ENCODE measurements around the gene MRPL21. TPM values are rescaled to one million over a fixed set of nuclear protein-coding genes. Genes with fewer than 3 reads are reported as not detected.

Gene MRPL21
- total and polyA plus RNA-seq, 2 of the 13 experiments (the other 11 are each of a cell fraction or from before 2014, with no cell fraction given) = 61.5 to 100 TPM

GRCh38 chr11:68916439-68916838 is 12.8 kb upstream of the MRPL21 start:
- H3K4me2 ChIP-seq (ENCODE audit: low read depth, low read length) = no peak overlapping the region
- H3K27ac ChIP-seq (ENCODE audit: extremely low read length, insufficient read depth, low read length) = no peak overlapping the region
- H3K9ac ChIP-seq (ENCODE audit: insufficient read depth, low read depth, low read length) = no peak overlapping the region
- no TSS peak for BruUV-seq (replicated peaks)
- ChIA-PET POLR2A (no interaction called here), CTCF (ENCODE audit: low intra/inter-chr PET ratio, low total read pairs) (no interaction called here)
- no peak overlapping the region for H2AFZ ChIP-seq (ENCODE audit: low read length)
- in situ Hi-C loops (cut with HindIII; ENCODE audit: extremely low pct_ligation_motif_present, low pct_unique_long_range_greater_than_20kb) (no loop called here), intact Hi-C loops (cut with micrococcal nuclease; ENCODE audit: unreplicated experiment) (no loop called here)
- ATAC-seq = no peak
- peaks cover 19 to 70% of the 10 kb centered on the region in 2 experiments for H3K36me3 ChIP-seq (replicated peaks in 1 of 2; ENCODE audit: control insufficient read depth in 1 of 2, insufficient read depth in 2 of 2, low read length in 2 of 2)
- WGBS (ENCODE audit: low lambda C conversion rate) = 91% methylated on average over 13 of the region's 13 CpGs
- no peaks in the 10 kb centered on the region for H4K20me1 ChIP-seq (ENCODE audit: insufficient read depth, low read length)
- FAIRE-seq = no peak
- H3K79me2 ChIP-seq (ENCODE audit: insufficient read depth, low read length) = no peaks in the 10 kb centered on the region
- TF ChIP-seq ZBTB33 (CRISPR knock-in tag; IDR thresholded peaks at IDR 0.05) = no peak
- no peak for TF ChIP-seq ARID5B (CRISPR knock-in tag; IDR thresholded peaks at IDR 0.05)
- H3K27me3 ChIP-seq (ENCODE audit: control insufficient read depth in 1 of 2, insufficient read depth in 2 of 2, low read length in 2 of 2) = no peaks in the 10 kb centered on the region
- H3K9me3 ChIP-seq (ENCODE audit: low read length) = no peaks in the 10 kb centered on the region
- no peaks in the 10 kb centered on the region for H3K4me1 ChIP-seq (ENCODE audit: insufficient read depth, low read length)
- no peak overlapping the region for H3K4me3 ChIP-seq (replicated peaks in 1 of 3; ENCODE audit: insufficient read depth in 1 of 3, low read depth in 2 of 3, low read length in 3 of 3)
- no peak for DNase-seq (ENCODE audit: low spot score)

Measured in HepG2 (cell line).